IPS-11a (cell line): ENCODE measurements around the gene CHKA.

ENCODE experiments used
- H3K4me3 ChIP-seq: one replicate; pipeline ENCODE4 v1.5.1; 2013; ENCODE audit warnings: low read depth, low read length, control low read depth

Gene CHKA

GRCh38 chr11:68004551-68005335 is 116.4 kb downstream of the CHKA start:
- no peak overlapping the region for H3K4me3 ChIP-seq

GRCh38 chr11:68003846-68004550 is 117.2 kb downstream of the CHKA start, which contains the start of gene UNC93B1:
UNC93B1 (minus strand) TSS chr11:68004097; CDS start chr11:68004043, 54 bp downstream.
- peak within 1 kb of the TSS; percentile 43 for H3K4me3 ChIP-seq

- H3K4me3 ChIP-seq = peak overlapping the region; percentile 43
Measured at GRCh38 chr11:68002938-68003845, 118.0 kb downstream of the CHKA start.
